Measurements from ENCODE around the gene GAGE12J. TPM values are rescaled to one million over a fixed set of nuclear protein-coding genes. Genes with fewer than 3 reads are reported as not detected.

GAGE12J gene
- total and polyA plus RNA-seq, 2 experiments from 2014 or later, result not detected

DNA sequence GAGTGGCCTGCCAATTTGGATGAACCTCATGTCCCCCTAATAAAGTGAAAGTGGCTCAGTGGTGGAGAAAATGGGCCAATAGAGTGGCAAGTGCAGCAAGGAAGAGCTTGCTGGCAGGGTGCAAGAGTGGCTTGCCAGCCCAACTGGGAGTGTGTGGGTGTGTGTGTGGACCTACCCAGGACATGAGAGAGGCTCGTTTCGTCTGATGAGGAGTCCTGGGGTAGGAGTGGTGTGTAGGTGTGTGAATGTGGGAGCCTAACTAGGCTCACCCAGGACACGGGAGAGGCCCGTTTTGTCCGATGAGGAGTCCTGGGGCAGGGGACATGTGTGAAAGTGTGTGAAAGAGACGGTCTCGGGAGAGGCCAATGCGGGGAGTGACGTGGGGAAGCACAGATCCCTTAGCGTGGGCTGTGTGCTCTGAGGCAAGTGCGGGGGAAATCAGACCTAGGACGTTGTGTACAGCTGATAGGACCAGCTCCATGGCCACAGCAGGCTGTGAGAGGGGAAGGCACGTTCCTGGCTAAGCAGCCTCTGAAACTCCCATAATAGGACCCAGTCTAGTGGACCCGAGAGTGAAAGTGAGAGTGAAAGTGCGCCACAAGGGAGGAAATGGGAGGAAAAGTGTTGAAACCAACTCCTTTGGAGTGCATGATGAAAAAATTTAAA is 13.1 kb upstream of the GAGE12J start:
- Histone ChIP-seq H3K36me3 (replicated peaks; ENCODE audit: insufficient read depth, low read depth) (no peaks in the 10 kb centered on the region), H3K27ac (peak overlapping the region; percentile 71), H4K20me1 (ENCODE audit: insufficient read depth, poor library complexity, severe bottlenecking) (no peaks in the 10 kb centered on the region), H3K9me3 (ENCODE audit: low read depth) (no peaks in the 10 kb centered on the region), H3K4me2 (peak overlapping the region; percentile 72), H3K4me3 (no peak overlapping the region), H3K27me3 (no peaks in the 10 kb centered on the region), H3K4me1 (ENCODE audit: insufficient read depth) (peaks cover 7% of the 10 kb centered on the region), H2AFZ (peak overlapping the region; percentile 59), H3K79me2 (no peaks in the 10 kb centered on the region), H3K9me2 (replicated peaks; ENCODE audit: insufficient read depth) (no peaks in the 10 kb centered on the region)
- TF ChIP-seq, protein P1, sequence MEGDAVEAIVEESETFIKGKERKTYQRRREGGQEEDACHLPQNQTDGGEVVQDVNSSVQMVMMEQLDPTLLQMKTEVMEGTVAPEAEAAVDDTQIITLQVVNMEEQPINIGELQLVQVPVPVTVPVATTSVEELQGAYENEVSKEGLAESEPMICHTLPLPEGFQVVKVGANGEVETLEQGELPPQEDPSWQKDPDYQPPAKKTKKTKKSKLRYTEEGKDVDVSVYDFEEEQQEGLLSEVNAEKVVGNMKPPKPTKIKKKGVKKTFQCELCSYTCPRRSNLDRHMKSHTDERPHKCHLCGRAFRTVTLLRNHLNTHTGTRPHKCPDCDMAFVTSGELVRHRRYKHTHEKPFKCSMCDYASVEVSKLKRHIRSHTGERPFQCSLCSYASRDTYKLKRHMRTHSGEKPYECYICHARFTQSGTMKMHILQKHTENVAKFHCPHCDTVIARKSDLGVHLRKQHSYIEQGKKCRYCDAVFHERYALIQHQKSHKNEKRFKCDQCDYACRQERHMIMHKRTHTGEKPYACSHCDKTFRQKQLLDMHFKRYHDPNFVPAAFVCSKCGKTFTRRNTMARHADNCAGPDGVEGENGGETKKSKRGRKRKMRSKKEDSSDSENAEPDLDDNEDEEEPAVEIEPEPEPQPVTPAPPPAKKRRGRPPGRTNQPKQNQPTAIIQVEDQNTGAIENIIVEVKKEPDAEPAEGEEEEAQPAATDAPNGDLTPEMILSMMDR (IDR thresholded peaks at IDR 0.05; ENCODE audit: poor library complexity), result no peak
- TF ChIP-seq EZH2phosphoT487 (IDR thresholded peaks at IDR 0.05; ENCODE audit: low read depth, severe bottlenecking, unreplicated experiment) (no peak), EZH2 (IDR thresholded peaks at IDR 0.05; ENCODE audit: borderline replicate concordance) (no peak)
- DNase-seq (ENCODE audit: low spot score), result no peak
- 73% methylated on average over 15 of the region's 15 CpGs for WGBS (ENCODE audit: low lambda C conversion rate, missing lambda C conversion rate)

DNA sequence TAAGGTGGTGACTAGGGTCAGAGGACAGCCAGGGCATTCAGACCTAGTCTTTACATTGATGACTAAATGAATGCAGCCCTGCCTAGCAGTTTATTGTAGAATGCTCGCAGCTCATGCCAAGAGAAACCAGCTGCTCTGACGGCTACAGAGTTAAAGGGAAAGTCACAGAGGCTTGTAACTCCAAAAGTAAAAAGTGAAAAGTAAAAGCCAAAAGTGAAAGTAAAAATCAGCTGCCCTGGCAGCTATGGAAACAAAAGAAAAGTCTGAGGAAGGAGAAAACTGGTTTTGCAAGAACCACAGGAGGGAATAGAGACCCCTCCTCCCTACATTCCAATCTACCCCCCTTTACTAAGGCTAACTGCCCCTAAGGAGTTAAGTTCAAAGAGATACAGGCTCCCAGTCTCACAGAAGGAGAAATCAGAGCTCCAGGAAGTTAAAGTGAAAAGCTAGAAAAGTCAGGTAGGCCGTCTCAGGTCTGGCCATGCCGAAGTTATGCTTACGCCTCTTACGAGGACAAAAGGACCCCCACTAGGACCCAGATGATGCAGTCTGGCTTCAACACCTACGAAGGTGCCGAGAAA is 12.3 kb upstream of the GAGE12J start:
- TF ChIP-seq EZH2phosphoT487 (IDR thresholded peaks at IDR 0.05; ENCODE audit: low read depth, severe bottlenecking, unreplicated experiment) (no peak), EZH2 (IDR thresholded peaks at IDR 0.05; ENCODE audit: borderline replicate concordance) (no peak)
- TF ChIP-seq, protein P1 (IDR thresholded peaks at IDR 0.05; ENCODE audit: poor library complexity), result no peak
- Histone ChIP-seq H2AFZ (peak overlapping the region; percentile 59), H3K4me1 (ENCODE audit: insufficient read depth) (peaks cover 7% of the 10 kb centered on the region), H3K9me2 (replicated peaks; ENCODE audit: insufficient read depth) (no peaks in the 10 kb centered on the region), H3K27me3 (no peaks in the 10 kb centered on the region), H3K36me3 (replicated peaks; ENCODE audit: insufficient read depth, low read depth) (no peaks in the 10 kb centered on the region), H3K9me3 (ENCODE audit: low read depth) (no peaks in the 10 kb centered on the region), H3K4me3 (no peak overlapping the region), H3K4me2 (peak overlapping the region; percentile 72), H3K27ac (peak overlapping the region; percentile 71), H4K20me1 (ENCODE audit: insufficient read depth, poor library complexity, severe bottlenecking) (no peaks in the 10 kb centered on the region), H3K79me2 (no peaks in the 10 kb centered on the region)
- WGBS (ENCODE audit: low lambda C conversion rate, missing lambda C conversion rate), result 50% methylated on average over 8 of the region's 8 CpGs
- DNase-seq (ENCODE audit: low spot score), result peak; percentile 22

DNA sequence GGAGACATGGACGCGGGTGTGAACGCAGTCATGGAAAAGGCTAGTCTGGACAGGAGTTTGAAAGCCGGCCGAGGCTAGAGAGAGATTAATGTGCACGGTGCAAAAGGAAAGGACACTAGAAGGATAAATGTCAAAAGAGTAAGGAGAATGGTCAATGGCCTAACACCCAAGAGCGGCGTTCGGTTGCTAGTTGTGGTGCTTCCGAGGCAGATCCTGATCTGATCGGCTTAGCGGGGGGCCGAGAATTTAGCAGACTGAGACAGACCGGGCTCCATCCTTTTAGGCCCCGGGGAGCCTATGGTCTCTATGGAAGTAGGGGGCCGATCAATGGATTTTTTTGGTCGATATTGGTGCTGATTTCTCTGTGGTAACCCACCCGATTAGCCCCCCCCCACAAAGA is 11.5 kb upstream of the GAGE12J start:
- no peak for DNase-seq (ENCODE audit: low spot score)
- Histone ChIP-seq H2AFZ (peak overlapping the region; percentile 59), H3K27ac (peak overlapping the region; percentile 71), H3K4me1 (ENCODE audit: insufficient read depth) (peaks cover 7% of the 10 kb centered on the region), H3K27me3 (no peaks in the 10 kb centered on the region), H3K36me3 (replicated peaks; ENCODE audit: insufficient read depth, low read depth) (no peaks in the 10 kb centered on the region), H4K20me1 (ENCODE audit: insufficient read depth, poor library complexity, severe bottlenecking) (no peaks in the 10 kb centered on the region), H3K9me2 (replicated peaks; ENCODE audit: insufficient read depth) (no peaks in the 10 kb centered on the region), H3K4me2 (peak overlapping the region; percentile 72), H3K4me3 (no peak overlapping the region), H3K9me3 (ENCODE audit: low read depth) (no peaks in the 10 kb centered on the region), H3K79me2 (no peaks in the 10 kb centered on the region)
- 57% methylated on average over 17 of the region's 18 CpGs for WGBS (ENCODE audit: low lambda C conversion rate, missing lambda C conversion rate)
- TF ChIP-seq EZH2phosphoT487 (IDR thresholded peaks at IDR 0.05; ENCODE audit: low read depth, severe bottlenecking, unreplicated experiment), result no peak
- TF ChIP-seq, protein P1 (IDR thresholded peaks at IDR 0.05; ENCODE audit: poor library complexity), result no peak
- TF ChIP-seq EZH2 (IDR thresholded peaks at IDR 0.05; ENCODE audit: borderline replicate concordance), result no peak
